Stimulated activated CD4-positive, alpha-beta T cell treated with anti-CD3 and anti-CD28 coated beads, TNF-alpha, amount 100 ng/mL, for 4 hours (primary cell): ENCODE measurements around the gene IL17C.

Experiments used
- DNase-seq, 3 experiments: peaks; one replicate each; pipeline ENCODE4 v3.0.0-alpha.2; 2020; ENCODE audit warnings: low read depth in 3 of 3

IL17C gene

GRCh38 chr16:88645455-88645854 lies 7.1 kb downstream of the IL17C start:
- DNase-seq = no peak

DNA sequence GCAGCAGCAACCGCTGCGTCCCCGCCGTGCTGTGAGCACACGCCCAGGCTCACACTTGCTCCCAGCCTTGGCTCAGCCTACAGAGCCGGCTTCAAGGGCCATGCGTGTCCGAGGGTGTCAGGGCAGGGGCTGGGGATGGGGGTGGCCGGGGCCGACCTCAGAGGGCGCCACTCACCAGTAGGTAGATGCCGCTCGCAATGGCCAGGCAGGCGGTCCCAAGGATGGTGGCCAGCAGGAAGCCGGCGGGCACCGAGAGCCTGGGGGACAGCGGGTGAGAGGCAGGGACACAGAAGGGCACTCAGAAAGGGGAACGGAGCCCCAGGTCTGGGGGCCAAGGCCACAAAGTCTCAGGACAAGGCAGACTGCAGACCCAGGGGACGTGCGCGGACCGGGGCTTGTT lies 7.6 kb downstream of the IL17C start:
- DNase-seq = no peak

DNA sequence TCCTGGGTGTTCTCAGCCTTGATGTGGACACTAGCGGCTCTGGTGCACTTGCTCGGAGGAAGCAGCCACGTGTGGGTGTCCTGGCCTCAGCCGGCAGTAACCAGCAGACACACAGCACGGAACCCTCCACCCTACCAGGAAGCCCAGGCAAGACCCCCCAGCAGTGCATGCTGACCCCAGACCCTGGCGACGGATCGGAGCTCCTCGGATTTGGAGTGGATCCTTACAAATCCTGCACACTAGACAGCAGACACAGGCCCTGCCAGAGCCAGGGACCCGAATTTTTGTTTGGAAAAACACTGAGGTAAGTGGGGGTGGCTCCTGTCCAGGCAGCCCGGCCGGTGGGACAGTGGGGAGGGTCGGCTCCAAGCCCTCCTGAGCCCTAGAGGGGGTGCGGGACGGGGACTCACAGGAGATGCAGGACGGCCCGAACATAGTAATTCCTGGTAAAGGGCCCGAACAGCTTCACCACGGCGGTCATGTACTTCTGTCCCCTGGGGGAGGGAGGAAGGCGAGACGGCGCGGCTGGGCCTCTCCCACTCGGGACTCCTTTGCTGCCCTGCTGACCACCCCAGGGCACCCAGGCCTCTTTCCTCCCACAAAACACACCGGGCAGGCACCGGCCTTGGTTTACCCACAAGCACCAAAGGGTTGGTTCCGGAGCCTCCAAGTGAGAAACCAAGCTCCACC lies 8.1 kb downstream of the IL17C start:
- no peak for DNase-seq

GRCh38 chr16:88647178-88648070 lies 9.1 kb downstream of the IL17C start:
- no peak for DNase-seq

GRCh38 chr16:88649195-88649923 lies 11.0 kb downstream of the IL17C start:
- no peak for DNase-seq

GRCh38 chr16:88649924-88650748 lies 11.8 kb downstream of the IL17C start:
- DNase-seq = no peak

GRCh38 chr16:88650749-88651275 lies 12.4 kb downstream of the IL17C start, which contains the start of gene CYBA:
CYBA (minus strand) TSS chr16:88651053; CDS start chr16:88651013, 40 bp downstream.
- DNase-seq = peak; percentile 53 to 65 (median 54)

- DNase-seq = peak; percentile 39 to 49 (median 42)
These were observed 13.1 kb downstream of the IL17C start for GRCh38 chr16:88651276-88651988.

GRCh38 chr16:88651989-88652761 lies 13.8 kb downstream of the IL17C start:
- no peak for DNase-seq

DNA sequence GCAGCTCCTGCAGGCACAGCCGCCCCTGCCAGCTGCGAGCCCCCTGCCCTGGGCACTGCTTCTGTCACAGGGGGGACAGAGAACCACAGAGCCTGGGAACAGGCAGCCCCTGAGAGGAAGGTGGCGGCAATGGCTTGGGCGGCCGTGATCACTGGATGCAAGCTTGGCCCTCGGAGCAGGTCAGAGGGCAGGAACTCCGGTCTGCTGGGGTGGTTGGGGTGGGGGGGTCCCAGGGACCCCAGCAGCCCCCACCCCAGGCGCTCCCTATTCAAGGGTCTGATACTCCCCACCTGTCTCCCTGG lies 14.3 kb downstream of the IL17C start:
- no peak for DNase-seq

DNA sequence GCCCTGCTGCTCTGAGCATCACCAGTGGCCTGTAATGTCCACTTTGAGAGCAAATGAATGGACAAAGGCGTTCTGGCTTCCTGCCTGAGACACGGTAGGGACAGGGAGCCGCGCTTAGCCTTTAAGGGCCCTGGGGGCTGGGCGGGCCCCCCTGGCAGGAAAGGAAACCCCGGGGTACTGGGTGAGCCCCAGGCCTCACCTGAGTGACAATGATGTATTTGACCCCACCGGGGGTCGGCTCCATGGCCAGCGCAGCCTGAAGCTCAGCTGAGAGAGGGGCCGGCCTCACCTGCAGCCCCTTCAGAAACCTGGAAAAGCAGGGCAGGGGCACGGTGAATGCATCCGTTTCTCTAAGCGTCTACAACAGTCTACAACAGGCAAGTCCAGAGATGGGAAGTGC lies 14.7 kb downstream of the IL17C start:
- DNase-seq = no peak

GRCh38 chr16:88653596-88654362 lies 15.4 kb downstream of the IL17C start:
- no peak for DNase-seq

DNA sequence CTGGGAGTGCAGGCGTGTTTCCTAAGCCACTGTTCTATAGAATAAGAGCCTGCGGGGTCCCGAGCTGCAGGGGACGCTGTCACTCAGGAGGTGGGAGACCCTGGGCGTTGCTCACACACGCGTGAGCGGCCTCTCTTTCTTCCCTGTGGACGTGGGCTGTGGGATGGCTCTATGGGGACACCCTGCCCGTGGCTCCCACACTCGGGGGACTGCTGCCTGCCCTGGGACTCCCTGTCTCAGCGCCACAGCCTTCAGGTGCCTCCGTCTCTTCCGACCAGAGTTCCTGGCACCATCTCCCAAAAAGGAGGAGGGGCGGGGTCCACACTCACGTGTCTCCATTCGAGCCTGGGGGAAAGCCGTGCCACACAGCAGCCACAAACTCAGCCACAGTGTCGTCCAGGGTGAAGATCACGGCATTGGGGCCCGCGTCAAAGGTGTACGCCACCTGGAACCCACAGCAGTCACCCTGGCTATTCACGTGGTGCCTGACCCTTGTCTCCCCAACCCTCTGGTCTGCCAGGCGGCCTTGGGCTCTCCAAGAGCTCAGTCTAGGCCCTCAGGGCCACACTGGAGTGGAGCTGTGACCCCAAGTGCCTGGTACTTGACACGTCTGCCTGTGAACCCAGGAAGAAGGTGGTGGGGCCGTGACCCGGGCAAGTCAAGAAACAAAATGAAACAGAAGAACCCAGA lies 16.1 kb downstream of the IL17C start:
- DNase-seq = no peak

DNA sequence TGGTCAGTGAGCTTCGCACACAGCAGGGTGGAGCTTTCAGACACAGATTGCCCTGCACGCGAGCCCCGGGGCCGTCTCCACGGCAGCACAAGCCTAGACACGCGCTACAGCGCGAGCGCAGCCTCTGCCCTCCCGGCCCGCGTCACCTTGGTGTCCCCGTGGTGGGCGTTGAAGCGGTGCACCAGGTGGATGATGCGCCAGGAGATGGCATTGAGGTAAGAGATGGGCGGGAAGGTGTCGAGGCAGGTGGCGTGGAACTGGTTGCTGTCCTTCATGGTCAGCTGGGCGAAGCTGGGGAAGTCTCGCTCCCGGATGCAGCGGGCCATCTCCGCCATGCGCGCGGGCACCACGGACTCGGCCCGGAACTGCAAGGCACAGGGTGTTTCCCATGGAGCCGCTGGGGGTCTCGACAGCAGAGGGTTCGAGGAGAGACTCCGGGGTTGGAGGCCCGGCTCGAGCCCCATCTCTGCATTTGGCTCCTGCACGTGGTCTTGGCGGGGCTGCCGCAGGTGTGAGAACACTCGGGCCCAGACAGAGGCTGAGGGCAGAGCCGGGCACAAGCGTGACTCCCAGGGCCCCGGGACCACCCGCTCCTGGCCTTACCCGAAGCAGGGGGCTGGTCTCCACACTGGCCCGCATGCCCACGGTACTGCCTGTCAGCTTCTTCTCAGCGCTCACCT lies 16.8 kb downstream of the IL17C start:
- DNase-seq = no peak

DNA sequence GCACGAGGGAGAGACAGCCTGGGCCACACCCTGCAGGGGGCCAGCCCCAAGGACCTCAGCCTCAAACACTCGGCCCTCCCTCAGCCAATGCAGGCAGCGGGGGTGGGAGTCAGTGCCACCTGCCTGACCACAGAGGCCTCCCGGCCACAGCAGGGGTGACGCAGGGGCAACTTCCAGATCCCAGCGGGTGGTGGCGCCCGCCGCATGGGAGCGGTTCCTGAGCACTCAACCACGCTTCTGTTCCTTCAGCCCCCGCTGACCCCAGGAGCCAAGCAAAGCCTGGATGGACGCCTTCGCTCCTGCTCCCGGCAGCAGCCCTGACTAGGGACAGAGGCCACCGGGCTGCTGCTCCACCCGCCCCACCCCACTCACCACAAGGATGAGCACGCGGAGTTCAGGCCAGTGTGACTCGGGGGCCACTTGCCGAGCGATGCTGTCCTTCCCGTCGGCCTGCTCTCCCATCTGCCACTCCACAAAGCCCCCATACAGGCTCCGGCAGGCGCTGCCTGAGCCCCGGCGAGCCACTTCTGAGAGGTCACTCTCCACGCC lies 17.4 kb downstream of the IL17C start:
- no peak for DNase-seq

GRCh38 chr16:88656291-88656980 lies 18.1 kb downstream of the IL17C start:
- no peak for DNase-seq

GRCh38 chr16:88657371-88657770 lies 19.0 kb downstream of the IL17C start:
- DNase-seq = no peak
